Ishikawa (cell line): ENCODE data around the gene SRBD1.

Source experiments
- CEBPB ChIP-seq: IDR thresholded peaks from 2 replicates; pipeline ENCODE4 v1.6.1; 2012
- CREB1 ChIP-seq: IDR thresholded peaks from 2 replicates; pipeline ENCODE4 v1.6.1; 2012; ENCODE audit warnings: low read depth
- EGR1 ChIP-seq: IDR thresholded peaks from 2 replicates; pipeline ENCODE4 v1.6.1; 2012
- EP300 ChIP-seq: IDR thresholded peaks from 2 replicates; pipeline ENCODE4 v1.6.1; 2012; ENCODE audit warnings: borderline replicate concordance
- FOXM1 ChIP-seq: IDR thresholded peaks from 2 replicates; pipeline ENCODE4 v1.6.1; 2012; ENCODE audit warnings: low read depth, borderline replicate concordance
- MAX ChIP-seq: IDR thresholded peaks from 2 replicates; pipeline ENCODE4 v1.6.1; 2012
- NFIC ChIP-seq: IDR thresholded peaks from 2 replicates; pipeline ENCODE4 v1.6.1; 2012
- RAD21 ChIP-seq: IDR thresholded peaks from 2 replicates; pipeline ENCODE4 v1.6.1; 2012; ENCODE audit warnings: low read depth
- TAF1 ChIP-seq: IDR thresholded peaks from 2 replicates; pipeline ENCODE4 v1.6.1; 2012; ENCODE audit warnings: low read depth, mild to moderate bottlenecking
- TCF12 ChIP-seq: IDR thresholded peaks from 2 replicates; pipeline ENCODE4 v1.6.1; 2012; ENCODE audit warnings: low read depth
- TEAD4 ChIP-seq: IDR thresholded peaks from 2 replicates; pipeline ENCODE4 v1.6.1; 2012
- YY1 ChIP-seq: IDR thresholded peaks from 2 replicates; pipeline ENCODE4 v1.6.1; 2012; ENCODE audit warnings: low read depth
- ZBTB7A ChIP-seq: IDR thresholded peaks from 2 replicates; pipeline ENCODE4 v1.6.1; 2012; ENCODE audit warnings: low read depth
- TF ChIP-seq, protein P1 (sequence below): IDR thresholded peaks from 2 replicates; pipeline ENCODE4 v1.6.1; 2012
- TF ChIP-seq, protein P2 (sequence below): IDR thresholded peaks from 2 replicates; pipeline ENCODE4 v1.6.1; 2012; ENCODE audit warnings: low read depth, mild to moderate bottlenecking

Gene SRBD1

DNA sequence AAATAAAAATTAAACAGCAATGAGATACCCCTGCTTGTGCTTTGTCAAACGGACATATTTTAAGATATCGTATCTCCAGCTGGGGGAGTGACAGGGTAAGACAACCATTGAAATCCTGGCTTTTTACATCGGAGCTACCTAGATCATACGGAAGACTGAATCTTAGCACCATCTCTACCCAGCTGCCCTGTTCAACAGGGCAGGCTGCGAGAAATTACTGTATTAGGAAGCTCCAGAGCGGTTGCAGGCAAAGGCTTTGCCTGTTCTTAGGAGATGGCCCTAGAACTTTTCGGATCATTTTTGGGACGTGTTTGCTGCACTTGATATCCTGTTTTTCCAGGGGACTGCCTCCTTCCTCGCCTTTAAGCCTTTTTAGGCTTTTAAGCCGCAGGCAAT, 38.4 kb upstream of the SRBD1 start:
- no peak for TF ChIP-seq FOXM1
- no peak for TF ChIP-seq YY1

DNA sequence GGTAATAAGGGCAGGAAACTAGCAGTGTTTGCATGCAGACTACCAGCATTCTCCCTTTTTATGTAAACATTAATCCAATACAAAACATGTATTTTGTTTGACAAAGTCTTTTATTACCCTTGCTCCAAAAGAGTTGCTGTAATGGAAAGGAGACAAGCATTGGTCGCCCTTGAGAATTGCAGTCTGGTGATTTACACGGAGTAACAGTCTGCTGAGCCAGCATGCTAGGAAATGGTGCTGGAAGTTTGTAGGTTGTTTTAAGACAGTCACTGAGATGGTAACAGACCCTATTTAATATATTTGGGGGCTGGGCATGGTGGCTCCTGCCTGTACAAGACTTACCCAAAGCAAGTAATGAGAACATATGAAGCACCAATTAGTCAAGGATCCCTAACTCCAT, 37.6 kb upstream of the SRBD1 start:
- TF ChIP-seq RAD21 (no peak), ZBTB7A (no peak), TEAD4 (no peak), MAX (no peak), CEBPB (no peak), TCF12 (no peak)
- TF ChIP-seq, protein P1, sequence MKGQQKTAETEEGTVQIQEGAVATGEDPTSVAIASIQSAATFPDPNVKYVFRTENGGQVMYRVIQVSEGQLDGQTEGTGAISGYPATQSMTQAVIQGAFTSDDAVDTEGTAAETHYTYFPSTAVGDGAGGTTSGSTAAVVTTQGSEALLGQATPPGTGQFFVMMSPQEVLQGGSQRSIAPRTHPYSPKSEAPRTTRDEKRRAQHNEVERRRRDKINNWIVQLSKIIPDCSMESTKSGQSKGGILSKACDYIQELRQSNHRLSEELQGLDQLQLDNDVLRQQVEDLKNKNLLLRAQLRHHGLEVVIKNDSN = no peak
- TF ChIP-seq, protein P2, sequence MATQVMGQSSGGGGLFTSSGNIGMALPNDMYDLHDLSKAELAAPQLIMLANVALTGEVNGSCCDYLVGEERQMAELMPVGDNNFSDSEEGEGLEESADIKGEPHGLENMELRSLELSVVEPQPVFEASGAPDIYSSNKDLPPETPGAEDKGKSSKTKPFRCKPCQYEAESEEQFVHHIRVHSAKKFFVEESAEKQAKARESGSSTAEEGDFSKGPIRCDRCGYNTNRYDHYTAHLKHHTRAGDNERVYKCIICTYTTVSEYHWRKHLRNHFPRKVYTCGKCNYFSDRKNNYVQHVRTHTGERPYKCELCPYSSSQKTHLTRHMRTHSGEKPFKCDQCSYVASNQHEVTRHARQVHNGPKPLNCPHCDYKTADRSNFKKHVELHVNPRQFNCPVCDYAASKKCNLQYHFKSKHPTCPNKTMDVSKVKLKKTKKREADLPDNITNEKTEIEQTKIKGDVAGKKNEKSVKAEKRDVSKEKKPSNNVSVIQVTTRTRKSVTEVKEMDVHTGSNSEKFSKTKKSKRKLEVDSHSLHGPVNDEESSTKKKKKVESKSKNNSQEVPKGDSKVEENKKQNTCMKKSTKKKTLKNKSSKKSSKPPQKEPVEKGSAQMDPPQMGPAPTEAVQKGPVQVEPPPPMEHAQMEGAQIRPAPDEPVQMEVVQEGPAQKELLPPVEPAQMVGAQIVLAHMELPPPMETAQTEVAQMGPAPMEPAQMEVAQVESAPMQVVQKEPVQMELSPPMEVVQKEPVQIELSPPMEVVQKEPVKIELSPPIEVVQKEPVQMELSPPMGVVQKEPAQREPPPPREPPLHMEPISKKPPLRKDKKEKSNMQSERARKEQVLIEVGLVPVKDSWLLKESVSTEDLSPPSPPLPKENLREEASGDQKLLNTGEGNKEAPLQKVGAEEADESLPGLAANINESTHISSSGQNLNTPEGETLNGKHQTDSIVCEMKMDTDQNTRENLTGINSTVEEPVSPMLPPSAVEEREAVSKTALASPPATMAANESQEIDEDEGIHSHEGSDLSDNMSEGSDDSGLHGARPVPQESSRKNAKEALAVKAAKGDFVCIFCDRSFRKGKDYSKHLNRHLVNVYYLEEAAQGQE = no peak

GRCh38 chr2:45647986-45648520, 37.0 kb upstream of the SRBD1 start:
- TF ChIP-seq FOXM1 (no peak), TCF12 (no peak), EGR1 (no peak), CEBPB (no peak)
- TF ChIP-seq, protein P1 = no peak

DNA sequence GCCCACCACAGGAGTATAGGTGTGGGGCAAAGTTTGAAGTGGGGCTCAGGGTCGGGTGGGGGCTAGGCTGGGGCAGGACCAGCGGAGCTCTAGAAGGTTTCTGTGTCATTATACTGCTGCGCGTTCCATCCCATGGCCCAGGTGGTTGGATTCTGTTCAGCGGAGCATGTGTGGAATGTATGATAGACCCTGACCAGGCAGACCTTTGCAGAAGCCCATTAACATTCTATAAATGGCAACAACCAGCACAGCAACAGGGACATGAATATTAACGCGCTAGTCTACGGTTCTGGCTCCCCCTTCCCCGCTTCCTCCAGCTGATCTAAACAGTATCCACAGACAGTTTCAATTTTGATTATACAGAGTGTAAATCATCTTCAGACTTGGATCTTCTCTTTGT, 36.3 kb upstream of the SRBD1 start:
- TF ChIP-seq YY1 = no peak

DNA sequence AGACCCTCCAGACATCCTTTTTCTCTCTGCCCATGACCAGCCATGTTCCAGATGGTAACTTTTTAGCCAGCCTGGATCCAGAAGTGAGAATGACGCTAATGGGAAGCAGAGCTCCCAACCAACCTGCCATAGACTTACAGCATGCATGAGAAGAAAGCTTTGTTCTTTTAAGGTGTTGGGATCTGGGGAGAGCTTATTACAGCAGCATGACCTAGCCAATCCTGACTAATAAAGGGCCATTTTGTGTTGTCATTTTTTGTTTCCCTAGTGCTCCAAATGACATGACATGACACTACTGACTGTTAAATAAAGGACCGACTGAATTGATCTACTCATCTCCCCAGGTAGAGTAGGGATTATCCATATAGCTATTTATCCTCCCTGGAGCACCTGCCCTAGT, 35.2 kb upstream of the SRBD1 start:
- TF ChIP-seq EGR1 = no peak
- TF ChIP-seq CEBPB = no peak
- no peak for TF ChIP-seq FOXM1
- TF ChIP-seq TEAD4 = no peak
- no peak for TF ChIP-seq TAF1
- no peak for TF ChIP-seq YY1
- TF ChIP-seq EP300 = no peak
- TF ChIP-seq, protein P1 = no peak
- TF ChIP-seq RAD21 = no peak
- no peak for TF ChIP-seq ZBTB7A
- no peak for TF ChIP-seq TCF12
- no peak for TF ChIP-seq CREB1
- no peak for TF ChIP-seq MAX
- TF ChIP-seq, protein P2 = no peak
- TF ChIP-seq NFIC = no peak

- no peak for TF ChIP-seq FOXM1
- no peak for TF ChIP-seq CEBPB
- peak; percentile 43; the same call in 1 of the 2 replicates for TF ChIP-seq EGR1
- TF ChIP-seq ZBTB7A = peak; percentile 53
- no peak for TF ChIP-seq YY1
- no peak for TF ChIP-seq MAX
- TF ChIP-seq CREB1 = no peak
- no peak for TF ChIP-seq EP300
- TF ChIP-seq NFIC = no peak
- peak; percentile 91 for TF ChIP-seq RAD21
- TF ChIP-seq TCF12 = no peak
- TF ChIP-seq TEAD4 = 0 out of 2 replicates have a peak, but pooled peaks have one; percentile 11
- TF ChIP-seq, protein P2 = no peak
- no peak for TF ChIP-seq TAF1
- TF ChIP-seq, protein P1 = no peak
Measured at GRCh38 chr2:45643543-45644542, 32.8 kb upstream of the SRBD1 start.
